Stimulated activated CD8-positive, alpha-beta memory T cell treated with anti-CD3 and anti-CD28 coated beads, Interleukin-4, amount 100 ng/mL, for 1 hour (primary cell): ENCODE measurements around the gene NARS2.
A peak's percentile ranks its signal among the peaks of the same experiment; 100 is the strongest.
"Not testable (repeated sequence)": the region's sequence is repeated elsewhere in the genome, so short reads cannot be mapped to it uniquely, and the experiment has no call there.

Experiments used
- DNase-seq, 2 donors: peaks; one replicate each; pipeline ENCODE4 v3.0.0-alpha.2; 2020; ENCODE audit warnings: low read depth in 2 of 2, low spot score in 1 of 2

Gene NARS2

DNA sequence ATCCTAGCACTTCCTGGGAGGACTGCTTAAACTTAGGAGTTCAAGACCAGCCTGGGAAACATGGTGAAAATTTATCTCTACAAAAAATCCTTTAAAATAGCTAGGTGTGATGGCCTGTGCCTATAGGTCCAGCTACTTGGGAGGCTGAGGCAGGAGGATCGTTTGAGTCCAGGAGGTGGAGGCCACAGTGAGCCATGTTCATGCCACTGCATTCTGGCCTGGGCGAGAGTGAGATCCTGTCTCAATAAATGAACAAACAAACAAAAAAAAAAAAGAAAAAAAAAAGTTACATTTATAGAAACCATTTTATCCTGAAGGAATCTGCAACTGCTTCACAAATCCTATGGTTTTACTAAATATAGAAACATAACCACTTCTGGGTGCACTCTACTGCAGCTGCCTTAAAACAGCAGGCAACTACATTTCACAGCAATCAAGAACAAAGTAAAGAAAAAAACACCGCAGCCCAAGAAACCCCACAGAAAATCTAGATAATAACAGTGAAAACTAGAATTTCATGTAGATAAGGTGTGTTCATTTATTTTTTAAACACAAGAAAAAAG, 81.2 kb downstream of the NARS2 start:
- no peak for DNase-seq

DNA sequence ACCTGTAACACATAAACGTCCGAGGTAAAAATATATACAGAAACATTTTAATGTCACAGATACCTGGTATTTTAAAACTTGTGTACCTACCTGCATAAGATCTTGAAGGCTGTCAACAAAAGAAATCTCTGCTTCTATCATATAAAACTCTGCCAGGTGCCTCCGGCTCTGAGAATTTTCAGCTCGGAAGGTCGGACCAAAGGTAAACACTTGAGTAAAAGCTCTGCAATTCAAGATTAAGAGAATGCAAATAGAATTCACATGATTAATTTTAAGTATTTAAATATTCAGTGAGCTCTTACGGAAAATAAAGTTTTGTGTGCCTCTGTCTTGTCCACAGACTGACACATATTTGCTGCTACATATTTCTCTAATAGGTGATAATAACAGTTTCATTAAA, 81.7 kb downstream of the NARS2 start:
- DNase-seq = no peak

GRCh38 chr11:78489184-78489583, 85.5 kb downstream of the NARS2 start:
- no peak for DNase-seq

DNA sequence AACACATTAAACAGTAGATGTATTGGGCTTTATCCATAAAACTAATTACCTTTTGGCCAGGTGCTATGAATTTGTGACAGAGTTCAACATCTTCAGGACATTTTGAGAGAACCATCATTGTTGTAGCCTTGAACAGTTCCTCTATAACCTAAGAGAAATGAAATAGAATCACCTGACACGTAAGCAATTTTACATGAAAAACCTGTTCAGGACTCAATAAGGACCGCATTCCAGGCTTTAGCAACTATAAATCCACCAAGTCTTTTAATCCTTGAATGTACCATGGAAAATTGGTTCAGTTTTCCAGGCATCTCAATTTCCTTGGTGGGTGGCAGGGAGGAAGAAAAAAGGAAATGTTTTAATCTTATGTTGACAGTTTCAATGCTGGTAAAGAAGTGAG, 96.1 kb downstream of the NARS2 start:
- no peak for DNase-seq

DNA sequence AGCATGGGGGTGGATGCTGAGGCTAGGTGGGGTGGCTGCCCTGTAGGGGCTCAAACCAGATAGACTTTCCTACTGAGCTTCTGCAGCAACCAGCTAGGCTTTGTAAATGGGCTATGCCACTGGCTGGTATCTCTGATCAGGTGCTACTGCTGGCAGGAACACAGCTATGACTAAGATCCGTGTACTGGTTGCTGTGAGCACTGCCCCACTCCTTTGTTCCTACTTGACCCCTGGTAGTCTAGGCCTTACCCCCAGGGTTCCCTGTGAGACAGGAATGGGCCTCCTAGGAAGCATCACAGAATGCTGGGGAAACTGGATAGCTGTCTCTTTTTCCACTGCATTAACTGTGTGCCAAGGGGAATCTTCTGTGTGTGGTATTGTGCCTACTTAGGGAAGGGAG, 98.6 kb downstream of the NARS2 start:
- no peak for DNase-seq

DNA sequence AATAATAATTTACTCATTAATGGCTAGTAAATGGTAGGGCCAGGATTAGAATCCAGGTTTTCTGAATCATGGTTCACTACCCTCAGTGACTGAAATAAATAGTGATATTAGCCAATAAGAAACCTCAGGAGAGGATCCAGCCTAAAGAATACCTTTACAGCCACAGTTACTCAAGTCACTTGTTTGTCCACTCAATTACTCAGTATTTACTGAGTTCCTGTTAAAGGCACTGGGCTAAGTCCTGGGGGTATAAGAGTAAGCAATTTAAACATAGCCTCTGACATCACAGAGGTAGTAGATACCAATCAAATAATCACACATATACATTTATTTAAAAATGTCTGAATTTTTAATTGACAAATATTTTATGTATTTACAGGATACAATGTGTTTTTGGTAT, 100.2 kb downstream of the NARS2 start:
- no peak for DNase-seq

DNA sequence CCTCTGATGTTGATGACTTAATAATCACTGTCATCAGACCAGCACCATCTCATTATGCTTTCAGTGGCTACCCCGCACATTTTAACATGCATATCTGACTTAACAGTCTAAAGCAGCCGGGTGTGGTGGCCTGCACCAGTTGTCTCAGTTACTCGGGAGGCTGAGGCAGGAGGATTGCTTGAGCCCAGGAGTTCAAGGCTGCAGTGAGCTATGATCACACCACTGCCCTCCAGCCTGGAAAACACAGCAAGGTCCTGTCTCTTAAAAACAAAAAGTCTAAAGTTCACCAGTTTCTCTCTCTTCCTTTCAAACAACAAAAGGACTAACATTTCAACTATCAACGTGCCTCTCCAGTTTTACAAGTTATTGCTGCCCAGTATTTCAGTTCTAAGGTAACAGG, 101.8 kb downstream of the NARS2 start:
- no peak for DNase-seq

DNA sequence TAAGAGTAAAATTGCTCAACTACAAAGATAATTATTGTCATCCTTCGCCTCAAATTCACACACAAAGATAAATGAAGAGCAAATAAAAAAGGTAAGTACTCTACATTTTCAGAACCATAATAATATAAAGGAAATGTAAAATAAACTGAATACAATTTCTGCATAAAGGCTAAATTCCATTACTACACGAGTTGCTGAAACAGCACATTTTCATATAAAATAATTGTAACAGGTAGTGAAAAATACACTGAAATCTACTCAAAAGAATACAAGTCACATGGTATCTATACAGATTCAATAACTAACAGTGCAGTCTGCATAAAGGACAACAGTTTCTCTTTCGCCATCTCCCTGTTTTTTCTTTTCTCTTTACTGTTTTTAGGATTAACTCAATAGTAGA, 102.3 kb downstream of the NARS2 start:
- DNase-seq = no peak

DNA sequence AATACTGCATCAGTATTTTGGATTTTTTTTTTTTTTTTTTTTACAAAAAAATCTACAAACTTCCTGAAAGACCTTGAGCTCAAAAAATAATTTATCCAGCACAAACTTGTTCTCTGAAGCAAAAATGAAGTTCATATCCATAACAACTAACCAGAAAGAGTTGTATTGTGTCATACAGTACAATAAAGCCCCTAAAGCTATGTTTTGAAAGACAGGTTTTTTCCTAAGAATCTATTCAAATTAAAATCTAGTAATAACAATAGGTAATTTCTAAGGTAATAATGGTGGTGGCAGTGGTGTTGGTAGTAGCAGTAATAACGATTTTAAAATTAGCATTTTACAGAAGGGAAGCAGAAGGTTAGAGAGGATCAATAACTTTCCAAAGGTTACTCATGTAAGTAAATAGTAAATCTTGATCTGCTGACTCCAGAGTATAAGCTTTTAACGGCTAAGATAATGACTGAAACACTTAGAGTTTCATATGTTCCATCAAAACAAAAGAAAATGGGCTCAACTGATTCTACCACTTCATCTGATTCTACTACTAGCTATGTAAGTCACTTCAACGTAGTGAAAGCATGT, 103.7 kb downstream of the NARS2 start:
- no peak for DNase-seq

DNA sequence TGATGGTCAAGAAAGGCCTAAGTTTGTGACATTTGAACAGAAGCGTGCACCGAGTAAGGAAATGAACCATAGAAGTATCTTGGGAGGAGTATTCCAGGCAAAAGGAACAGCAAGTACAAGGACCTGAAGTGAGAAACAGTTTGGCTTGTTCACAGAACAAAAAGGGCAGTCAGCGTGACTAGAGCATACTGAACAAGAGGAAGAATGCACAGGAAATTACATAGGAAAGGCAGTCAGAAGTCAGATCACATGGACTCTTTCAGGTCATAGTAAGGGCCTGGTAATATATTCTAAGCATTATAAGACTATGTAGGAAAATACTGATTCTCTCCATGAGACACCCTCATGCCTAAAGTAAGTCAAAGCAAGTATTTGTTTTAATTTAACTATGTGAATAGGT, 104.8 kb downstream of the NARS2 start:
- DNase-seq = no peak

DNA sequence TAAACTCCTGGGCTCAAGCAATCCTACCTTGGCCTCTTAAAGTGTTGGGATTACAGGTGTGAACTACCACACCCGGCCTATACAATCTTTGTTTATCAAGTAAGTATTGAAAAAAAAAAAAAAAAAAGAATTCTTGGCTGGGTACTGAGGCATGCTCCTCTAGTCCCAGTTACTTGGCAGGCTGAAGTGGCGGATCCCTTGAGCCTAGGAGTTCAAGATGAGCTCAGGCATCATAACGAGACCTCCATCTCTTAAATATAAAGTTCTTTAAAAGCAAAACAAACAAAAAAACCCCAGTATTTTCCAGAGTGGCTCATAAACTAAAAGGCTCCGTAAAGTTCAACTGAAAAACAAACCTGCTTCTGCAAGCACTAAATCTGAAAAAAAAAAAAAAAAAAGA, 106.7 kb downstream of the NARS2 start:
- DNase-seq = no peak

GRCh38 chr11:78467370-78467769, 107.3 kb downstream of the NARS2 start:
- DNase-seq = no peak

GRCh38 chr11:78465169-78465942, 109.3 kb downstream of the NARS2 start:
- DNase-seq = peak; percentile 2 to 4

GRCh38 chr11:78464787-78465168, 109.9 kb downstream of the NARS2 start:
- not testable (repeated sequence) for DNase-seq

GRCh38 chr11:78460471-78460870, 114.2 kb downstream of the NARS2 start:
- no peak for DNase-seq

DNA sequence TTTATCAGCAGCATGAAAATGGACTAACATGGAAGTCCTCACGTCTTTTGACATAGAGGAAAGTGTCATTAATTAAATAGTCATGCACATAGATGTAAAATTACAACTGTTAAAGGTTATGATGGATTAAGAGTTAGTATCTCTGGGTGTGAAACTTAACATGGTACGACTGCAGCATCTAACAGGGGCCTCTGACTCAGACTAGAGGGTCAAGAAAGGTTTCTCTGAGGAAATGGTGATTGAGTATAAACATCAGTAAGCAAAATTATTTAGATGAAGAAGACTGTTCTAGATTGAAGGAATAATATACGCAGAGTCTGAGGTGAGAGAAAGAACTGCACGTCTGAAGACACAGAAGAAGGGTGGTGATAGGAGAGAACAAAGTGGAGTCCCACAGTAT, 114.9 kb downstream of the NARS2 start:
- DNase-seq = no peak

GRCh38 chr11:78457448-78457847, 117.2 kb downstream of the NARS2 start:
- DNase-seq = no peak

DNA sequence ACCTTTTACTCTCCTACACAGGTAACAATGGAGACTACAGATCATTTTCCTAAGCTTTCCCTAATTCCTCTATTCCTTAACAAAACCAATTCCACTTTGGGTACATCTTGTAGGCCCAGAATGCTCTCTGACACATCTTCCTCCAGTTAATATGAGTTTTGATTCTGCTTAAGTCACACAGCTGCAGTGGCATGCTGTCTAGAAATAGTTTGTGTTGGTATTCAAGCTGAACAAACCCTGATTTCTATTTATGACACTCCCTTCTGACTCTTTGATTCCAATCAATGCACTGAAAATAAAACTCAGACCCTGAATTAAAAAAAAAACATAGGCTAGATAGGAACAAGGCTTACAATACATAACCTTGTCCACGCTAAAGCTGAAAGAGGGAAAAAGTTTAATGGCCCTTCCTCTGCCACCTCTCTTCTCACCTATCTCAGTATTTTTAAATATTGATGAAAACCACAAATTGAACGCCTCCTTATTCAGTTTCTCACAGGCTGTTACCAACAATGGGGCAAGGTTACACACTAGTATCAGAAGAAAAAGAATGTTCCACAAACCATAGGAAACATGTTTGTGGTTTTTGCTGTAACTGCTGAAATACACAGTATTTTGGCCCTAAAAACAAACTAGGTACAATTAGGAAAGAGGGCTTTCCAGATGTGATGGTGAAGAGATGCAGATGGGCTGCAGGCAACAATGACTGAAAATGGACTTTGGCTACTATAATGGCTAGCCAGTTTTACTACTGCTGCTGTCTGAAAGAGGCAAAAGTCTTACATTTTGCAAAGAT, 121.3 kb downstream of the NARS2 start:
- DNase-seq = no peak

DNA sequence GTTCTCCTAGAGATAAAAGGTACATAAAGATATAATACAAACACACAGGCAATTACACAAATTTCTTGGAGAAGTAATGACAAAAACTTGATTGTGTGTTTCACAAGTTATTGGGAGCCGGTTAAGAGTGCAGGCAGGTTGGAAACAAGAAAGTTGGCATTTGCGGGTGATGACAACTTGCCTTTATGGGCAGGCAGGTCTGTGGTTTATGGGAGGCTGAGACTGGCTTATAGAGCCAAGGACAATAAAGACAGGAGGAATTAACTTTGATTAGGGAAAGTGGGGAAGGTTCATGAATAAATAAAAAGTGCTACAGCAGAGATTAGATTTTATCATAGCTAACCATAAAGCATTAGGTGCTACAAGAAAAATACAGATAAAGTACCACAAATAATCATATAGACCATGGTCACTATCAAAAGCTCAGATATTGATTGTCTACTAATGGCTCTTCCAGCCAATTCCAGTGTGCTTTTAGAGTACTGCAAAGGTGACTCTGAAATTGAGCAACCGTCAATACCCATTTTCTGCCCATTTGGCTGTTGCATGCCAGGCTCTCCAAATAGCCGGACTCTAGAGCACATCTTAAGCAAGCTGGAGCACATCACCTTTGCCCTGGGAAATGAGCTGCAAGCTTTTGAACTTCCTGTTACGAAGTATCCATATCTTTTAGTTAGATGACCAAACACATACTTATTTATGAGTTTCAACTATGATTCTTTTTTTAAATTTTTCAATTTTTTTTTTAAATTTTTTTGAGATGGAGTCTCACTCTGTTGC, 123.1 kb downstream of the NARS2 start:
- no peak for DNase-seq

- DNase-seq = no peak
Observed at GRCh38 chr11:78450866-78451265, 123.8 kb downstream of the NARS2 start.

GRCh38 chr11:78449866-78450265, 124.8 kb downstream of the NARS2 start:
- DNase-seq = no peak
